ENCODE data around the gene TUBB4A.

DNA sequence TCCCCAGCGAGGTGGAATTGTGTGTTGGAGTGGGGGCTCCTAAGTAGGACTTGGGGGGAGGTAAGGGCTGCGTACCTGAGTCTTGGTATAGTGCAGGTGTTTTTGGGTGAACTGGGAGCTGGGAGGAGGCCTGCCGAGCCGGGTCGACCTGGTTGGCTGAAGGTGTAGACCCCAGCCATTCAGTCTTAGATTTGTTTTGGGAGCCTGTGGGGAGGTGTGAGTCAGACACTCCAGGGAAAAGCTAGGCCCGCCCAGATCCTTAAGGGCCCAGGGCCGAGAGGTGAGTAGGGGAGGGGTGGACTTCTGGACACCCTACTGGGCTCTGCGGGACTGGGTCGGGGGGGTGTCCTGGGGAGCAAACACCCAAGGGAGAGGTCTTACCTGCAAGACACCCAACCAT is 37.1 kb downstream of the TUBB4A start:
- TF ChIP-seq, protein P1, sequence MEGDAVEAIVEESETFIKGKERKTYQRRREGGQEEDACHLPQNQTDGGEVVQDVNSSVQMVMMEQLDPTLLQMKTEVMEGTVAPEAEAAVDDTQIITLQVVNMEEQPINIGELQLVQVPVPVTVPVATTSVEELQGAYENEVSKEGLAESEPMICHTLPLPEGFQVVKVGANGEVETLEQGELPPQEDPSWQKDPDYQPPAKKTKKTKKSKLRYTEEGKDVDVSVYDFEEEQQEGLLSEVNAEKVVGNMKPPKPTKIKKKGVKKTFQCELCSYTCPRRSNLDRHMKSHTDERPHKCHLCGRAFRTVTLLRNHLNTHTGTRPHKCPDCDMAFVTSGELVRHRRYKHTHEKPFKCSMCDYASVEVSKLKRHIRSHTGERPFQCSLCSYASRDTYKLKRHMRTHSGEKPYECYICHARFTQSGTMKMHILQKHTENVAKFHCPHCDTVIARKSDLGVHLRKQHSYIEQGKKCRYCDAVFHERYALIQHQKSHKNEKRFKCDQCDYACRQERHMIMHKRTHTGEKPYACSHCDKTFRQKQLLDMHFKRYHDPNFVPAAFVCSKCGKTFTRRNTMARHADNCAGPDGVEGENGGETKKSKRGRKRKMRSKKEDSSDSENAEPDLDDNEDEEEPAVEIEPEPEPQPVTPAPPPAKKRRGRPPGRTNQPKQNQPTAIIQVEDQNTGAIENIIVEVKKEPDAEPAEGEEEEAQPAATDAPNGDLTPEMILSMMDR (conservative IDR thresholded peaks at IDR 0.05; ENCODE audit: low read length), result no peak
- no peak for TF ChIP-seq EZH2phosphoT487 (IDR thresholded peaks at IDR 0.05; ENCODE audit: borderline replicate concordance, low read depth, low read length)
